H1 (cell line): ENCODE data around the gene ASXL2. TPM values are rescaled to one million over a fixed set of nuclear protein-coding genes. Genes with fewer than 3 reads are reported as not detected.

Experiments
- CTCF ChIA-PET: fragments of 300-600 bp; sonication (Branson Sonifier 250); formaldehyde crosslinking; loops from one replicate; lab custom pipeline; 2021; ENCODE audit not compliant: partially characterized antibody; lab: Charles Lee
- POLR2A ChIA-PET: fragments of 300-600 bp; sonication (Branson Sonifier 250); formaldehyde crosslinking; loops from one replicate; lab custom pipeline; 2021; ENCODE audit warnings: inconsistent platforms; ENCODE audit not compliant: partially characterized antibody; lab: Charles Lee
- DNase-seq, 2 experiments: peaks; one replicate each; pipeline versions ENCODE4 v3.0.0 to v3.0.0-alpha.2; 2010 to 2022; ENCODE audit warnings: low spot score in 2 of 2, low read depth in 1 of 2, mixed read lengths in 1 of 2
- FAIRE-seq: peaks from 2 replicates; lab custom pipeline; 2011; peaks lifted over from hg19 to GRCh38; lab: Jason Lieb, UNC
- H2AFZ ChIP-seq: 2 replicates; pipeline ENCODE4 v1.8.1; 2012; ENCODE audit warnings: low read length, inconsistent platforms
- H2AK5ac ChIP-seq: 2 replicates; pipeline ENCODE4 v1.6.1; 2013; ENCODE audit warnings: low read depth, low read length
- H2BK120ac ChIP-seq: replicated peaks from 2 replicates; pipeline ENCODE3; 2013; ENCODE audit warnings: low read depth, low read length, inconsistent platforms
- H2BK12ac ChIP-seq: 2 replicates; pipeline ENCODE4 v1.6.1; 2013; ENCODE audit warnings: low read depth, low read length
- H2BK15ac ChIP-seq: 2 replicates; pipeline ENCODE4 v1.6.1; 2013; ENCODE audit warnings: low read length
- H2BK20ac ChIP-seq: 2 replicates; pipeline ENCODE4 v1.6.1; 2013; ENCODE audit warnings: low read length
- H2BK5ac ChIP-seq: 2 replicates; pipeline ENCODE4 v1.6.1; 2013; ENCODE audit warnings: low read depth, low read length
- H3K14ac ChIP-seq: 2 replicates; pipeline ENCODE4 v1.6.1; 2013; ENCODE audit warnings: inconsistent platforms; ENCODE audit not compliant: insufficient read length
- H3K18ac ChIP-seq: 2 replicates; pipeline ENCODE4 v1.6.1; 2013; ENCODE audit warnings: low read length; ENCODE audit errors: extremely low read depth
- H3K23ac ChIP-seq: 2 replicates; pipeline ENCODE4 v1.6.1; 2013; ENCODE audit warnings: inconsistent platforms; ENCODE audit not compliant: insufficient read length
- H3K23me2 ChIP-seq: 2 replicates; pipeline ENCODE4 v1.6.1; 2013; ENCODE audit warnings: low read depth, low read length
- H3K27ac ChIP-seq: 2 replicates; pipeline ENCODE4 v1.6.1; 2011; ENCODE audit warnings: low read depth, low read length, inconsistent platforms
- H3K27me3 ChIP-seq, 4 experiments: replicated peaks in 1 of 4; 1 replicate in 1 of 4; 2 replicates in 3 of 4; pipeline versions ENCODE4 v1.6.1 to v1.8.1; 2011 to 2013; ENCODE audit warnings: low read length in 3 of 4, mild to moderate bottlenecking in 3 of 4, inconsistent platforms in 2 of 4, mixed read lengths in 2 of 4, moderate library complexity in 1 of 4; ENCODE audit not compliant: control insufficient read depth in 3 of 4, insufficient read depth in 3 of 4; ENCODE audit errors: extremely low read depth in 1 of 4
- H3K36me3 ChIP-seq, 4 experiments: 2 replicates each; pipeline versions ENCODE4 v1.6.1 to v1.8.1; 2011 to 2013; ENCODE audit warnings: mild to moderate bottlenecking in 4 of 4, low read length in 3 of 4, moderate library complexity in 2 of 4, control low read depth in 1 of 4, inconsistent platforms in 1 of 4; ENCODE audit not compliant: insufficient read depth in 4 of 4, control insufficient read depth in 2 of 4
- H3K4ac ChIP-seq: replicated peaks from 2 replicates; pipeline ENCODE3; 2013; ENCODE audit warnings: low read length, low read depth, mixed read lengths, inconsistent platforms; ENCODE audit not compliant: insufficient read length
- H3K4me1 ChIP-seq, 4 experiments: replicated peaks in 1 of 4; 1 replicate in 1 of 4; 2 replicates in 3 of 4; pipeline versions ENCODE4 v1.6.1 to v1.8.1; 2011 to 2013; ENCODE audit warnings: low read length in 3 of 4, inconsistent platforms in 2 of 4, mixed read lengths in 1 of 4; ENCODE audit not compliant: insufficient read depth in 4 of 4, control insufficient read depth in 3 of 4
- H3K4me2 ChIP-seq, 2 experiments: 2 replicates each; pipeline versions ENCODE4 v1.6.1 to v1.8.1; 2011 to 2013; ENCODE audit warnings: low read depth in 2 of 2, low read length in 2 of 2, control low read depth in 1 of 2, inconsistent platforms in 1 of 2, mild to moderate bottlenecking in 1 of 2; ENCODE audit not compliant: insufficient read depth in 1 of 2
- H3K4me3 ChIP-seq, 4 experiments: fragments of 200-600, 300-600 bp in 1 of 4; sonication (generic), shearing (Covaris generic), sonication (Bioruptor Twin) in 1 of 4; 2 replicates each; pipeline versions ENCODE4 v1.5.1 to v1.8.1; 2011 to 2016; ENCODE audit warnings: low read length in 4 of 4, low read depth in 3 of 4, control low read depth in 2 of 4, inconsistent platforms in 2 of 4, mild to moderate bottlenecking in 2 of 4, mixed read lengths in 1 of 4, moderate library complexity in 1 of 4; ENCODE audit not compliant: insufficient read depth in 2 of 4; ENCODE audit errors: extremely low read depth in 1 of 4
- H3K56ac ChIP-seq: replicated peaks from 2 replicates; pipeline ENCODE3; 2013; ENCODE audit warnings: low read depth, mild to moderate bottlenecking, mixed read lengths, low read length, inconsistent platforms; ENCODE audit not compliant: insufficient read length
- H3K79me1 ChIP-seq: 2 replicates; pipeline ENCODE4 v1.6.1; 2013; ENCODE audit warnings: low read depth, low read length, control low read depth
- H3K79me2 ChIP-seq, 2 experiments: 2 replicates each; pipeline versions ENCODE4 v1.6.1 to v1.8.1; 2012 to 2013; ENCODE audit warnings: low read length in 2 of 2, mild to moderate bottlenecking in 2 of 2, inconsistent platforms in 1 of 2; ENCODE audit not compliant: insufficient read depth in 2 of 2, control insufficient read depth in 1 of 2
- H3K9ac ChIP-seq, 4 experiments: replicated peaks in 1 of 4; 1 replicate in 1 of 4; 2 replicates in 3 of 4; pipeline versions ENCODE4 v1.6.1 to v1.8.1; 2011 to 2013; ENCODE audit warnings: low read depth in 3 of 4, low read length in 3 of 4, control low read depth in 2 of 4, mild to moderate bottlenecking in 2 of 4, moderate library complexity in 2 of 4, inconsistent platforms in 1 of 4; ENCODE audit errors: extremely low read depth in 1 of 4
- H3K9me3 ChIP-seq, 2 experiments: 2 replicates each; pipeline versions ENCODE4 v1.6.1 to v1.8.1; 2012 to 2013; ENCODE audit warnings: mild to moderate bottlenecking in 2 of 2, moderate library complexity in 2 of 2, control low read depth in 1 of 2, inconsistent platforms in 1 of 2, low read depth in 1 of 2, low read length in 1 of 2, mixed read lengths in 1 of 2; ENCODE audit not compliant: insufficient read depth in 2 of 2
- H4K20me1 ChIP-seq, 2 experiments: replicated peaks in 1 of 2; 2 replicates each; pipeline versions ENCODE3 to v1.8.1; 2011 to 2013; ENCODE audit warnings: inconsistent platforms in 2 of 2, low read length in 2 of 2, mild to moderate bottlenecking in 1 of 2; ENCODE audit not compliant: insufficient read depth in 2 of 2, control insufficient read depth in 1 of 2
- H4K5ac ChIP-seq: 2 replicates; pipeline ENCODE4 v1.6.1; 2013; ENCODE audit warnings: low read length, low read depth, mixed read lengths, inconsistent platforms; ENCODE audit not compliant: insufficient read length
- H4K8ac ChIP-seq: 2 replicates; pipeline ENCODE4 v1.8.0; 2013; ENCODE audit warnings: mild to moderate bottlenecking, moderate library complexity, low read length, inconsistent platforms; ENCODE audit not compliant: insufficient read depth; ENCODE audit errors: extremely low read depth
- H4K91ac ChIP-seq: replicated peaks from 2 replicates; pipeline ENCODE3; 2013; ENCODE audit warnings: low read length, mixed read lengths, inconsistent platforms; ENCODE audit not compliant: insufficient read length
- BACH1 ChIP-seq: IDR thresholded peaks from 2 replicates; pipeline ENCODE4 v1.6.1; 2012; ENCODE audit warnings: low read length, improper control_type of control experiment
- CBX5 ChIP-seq: fragments of 300-800, 300-1000 bp; sonication (generic); IDR thresholded peaks from 2 replicates; pipeline ENCODE4 v1.7.1; 2016; ENCODE audit warnings: antibody characterized with exemption, low read length, low read depth
- CHD1 ChIP-seq: IDR thresholded peaks from 2 replicates; pipeline ENCODE4 v1.6.1; 2012; ENCODE audit warnings: low read depth, low read length, improper control_type of control experiment
- EGR1 ChIP-seq: IDR thresholded peaks from 2 replicates; pipeline ENCODE4 v1.6.1; 2011; ENCODE audit warnings: low read depth, low read length, borderline replicate concordance
- GABPA ChIP-seq: IDR thresholded peaks from 2 replicates; pipeline ENCODE4 v1.6.1; 2011; ENCODE audit warnings: mild to moderate bottlenecking, low read length, moderate library complexity, borderline replicate concordance; ENCODE audit not compliant: insufficient read depth
- GTF2F1 ChIP-seq: IDR thresholded peaks from 2 replicates; pipeline ENCODE4 v1.6.1; 2012; ENCODE audit warnings: low read depth, low read length, improper control_type of control experiment, borderline replicate concordance
- JUN ChIP-seq: IDR thresholded peaks from 2 replicates; pipeline ENCODE4 v1.6.1; 2011; ENCODE audit warnings: low read depth, mild to moderate bottlenecking, improper control_type of control experiment, low read length
- JUND ChIP-seq: IDR thresholded peaks from 2 replicates; pipeline ENCODE4 v1.6.1; 2011; ENCODE audit warnings: mild to moderate bottlenecking, improper control_type of control experiment, low read length
- RFX5 ChIP-seq: IDR thresholded peaks from 2 replicates; pipeline ENCODE4 v1.6.1; 2011; ENCODE audit warnings: low read depth, low read length, improper control_type of control experiment, borderline replicate concordance
- SAP30 ChIP-seq: fragments of 300-600 bp; sonication (generic); IDR thresholded peaks from 2 replicates; pipeline ENCODE4 v1.7.1; 2012; ENCODE audit warnings: low read length, moderate library complexity, mild to moderate bottlenecking, inconsistent platforms; ENCODE audit not compliant: insufficient read depth, insufficient replicate concordance
- TAF7 ChIP-seq: optimal IDR thresholded peaks from 2 replicates; pipeline ENCODE3; 2011; ENCODE audit warnings: low read depth, mild to moderate bottlenecking, inconsistent platforms, low read length, moderate library complexity, borderline replicate concordance
- TCF12 ChIP-seq: IDR thresholded peaks from 2 replicates; pipeline ENCODE4 v1.6.1; 2011; ENCODE audit warnings: low read depth, mild to moderate bottlenecking, low read length
- WGBS, 2 experiments: shearing (Covaris generic) in 1 of 2; methylation state at CpG; one replicate each; pipeline versions ENCODE4 v1.1.6 to v1.1.7; 2013 to 2015; ENCODE audit warnings: low lambda C conversion rate in 2 of 2, mixed read lengths in 2 of 2, inconsistent platforms in 1 of 2, low coverage in 1 of 2, missing lambda C conversion rate in 1 of 2; ENCODE audit not compliant: insufficient replicate concordance in 2 of 2, insufficient coverage in 1 of 2, insufficient read length in 1 of 2; ENCODE audit errors: extremely low coverage in 1 of 2, missing lambda C conversion rate in 1 of 2; 5-methylcytosine and 5-hydroxymethylcytosine counted together
- polyA plus RNA-seq, 7 experiments: library from polyadenylated mRNA; depleted of rRNA in 3 of 7; stranded (reverse) in 5 of 7; unstranded in 2 of 7; fragments of >200 nt in 5 of 7; fragments of 200-250 nt in 2 of 7; gene quantifications; 1 replicate in 5 of 7; 2 replicates in 1 of 7; 4 replicates in 1 of 7; pipeline versions ENCODE4 v1.2.1 to v1.2.3, GENCODE V29; 2011 to 2013; ENCODE audit warnings: missing spikeins in 2 of 7, mixed read lengths in 2 of 7
- total RNA-seq: library from RNA; stranded (reverse); fragmentation: NEBNext Ultra II Directional; extraction: Animal tissue kit (Norgen Biotek cat#: 25700); gene quantifications from 2 replicates; pipeline ENCODE4 v1.2.1, GENCODE V29; 2021
- TF ChIP-seq, protein P1 (sequence below): IDR thresholded peaks from 2 replicates; pipeline ENCODE4 v1.6.1; 2012; ENCODE audit warnings: inconsistent platforms

Gene ASXL2
- total and polyA plus RNA-seq, 2 of the 8 experiments (the other 6 are each of a cell fraction or from before 2014, with no cell fraction given) = 7.2 to 41.3 TPM

DNA sequence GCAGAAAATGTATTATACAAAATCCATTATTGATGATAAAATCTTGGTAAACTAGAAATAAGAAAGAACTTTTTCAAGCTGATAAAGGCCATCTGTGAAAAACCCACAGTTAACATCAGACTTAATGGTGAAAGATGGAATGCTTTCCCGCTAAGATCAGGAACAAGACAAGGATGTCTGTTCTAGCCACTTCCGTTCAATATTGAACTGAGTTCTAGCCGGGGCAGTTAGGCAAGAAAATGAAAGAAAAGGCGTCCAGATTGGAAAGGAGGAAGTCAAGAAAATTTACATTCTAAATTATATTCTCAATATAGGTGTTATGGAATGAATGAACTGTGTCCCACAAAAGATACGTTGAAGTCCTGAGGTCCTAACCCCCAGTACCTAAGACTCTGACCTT, 165.8 kb downstream of the ASXL2 start:
- Histone ChIP-seq H3K4me2 (no peak overlapping the region), H3K23me2 (no peaks in the 10 kb centered on the region), H3K4ac (no peak overlapping the region), H3K36me3 (no peaks in the 10 kb centered on the region), H4K20me1 (no peaks in the 10 kb centered on the region), H3K27ac (no peak overlapping the region), H3K27me3 (no peaks in the 10 kb centered on the region), H3K18ac (no peak overlapping the region), H4K5ac (no peak overlapping the region), H2BK5ac (no peak overlapping the region), H2AK5ac (no peak overlapping the region), H2BK120ac (no peak overlapping the region), H3K9ac (no peak overlapping the region), H2BK15ac (no peak overlapping the region), H2BK20ac (no peak overlapping the region), H3K79me1 (no peaks in the 10 kb centered on the region), H3K9me3 (no peaks in the 10 kb centered on the region), H3K56ac (no peak overlapping the region), H3K79me2 (no peaks in the 10 kb centered on the region), H4K91ac (no peak overlapping the region), H3K4me1 (no peaks in the 10 kb centered on the region), H3K14ac (no peak overlapping the region), H3K23ac (no peak overlapping the region), H3K4me3 (no peak overlapping the region), H4K8ac (no peak overlapping the region), H2BK12ac (no peak overlapping the region), H2AFZ (no peak overlapping the region)
- FAIRE-seq = no peak
- 96% methylated on average over 5 of the region's 5 CpGs; no CpG with 5 or more reads in 1 of the 2 experiments for WGBS, 2 experiments
- no peak for TF ChIP-seq TCF12
- TF ChIP-seq TAF7 = no peak
- TF ChIP-seq JUN = no peak
- TF ChIP-seq, protein P1, sequence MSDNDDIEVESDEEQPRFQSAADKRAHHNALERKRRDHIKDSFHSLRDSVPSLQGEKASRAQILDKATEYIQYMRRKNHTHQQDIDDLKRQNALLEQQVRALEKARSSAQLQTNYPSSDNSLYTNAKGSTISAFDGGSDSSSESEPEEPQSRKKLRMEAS = no peak
- no peak for TF ChIP-seq JUND
- no peak for TF ChIP-seq CBX5
- no peak for TF ChIP-seq EGR1
- no peak for TF ChIP-seq RFX5
- no peak for TF ChIP-seq GTF2F1
- TF ChIP-seq SAP30 = no peak
- TF ChIP-seq BACH1 = no peak
- TF ChIP-seq GABPA = no peak
- no peak for TF ChIP-seq CHD1
- POLR2A ChIA-PET = interaction anchor here (0.6 kb wide), 1 partner anchor 305 kb away, joined by 3 read pairs; no protein-coding TSS in a partner anchor
- no peak for DNase-seq
- CTCF ChIA-PET = interaction anchor here (5.2 kb wide), 1 partner anchor 12 kb away, joined by 46 read pairs; no protein-coding TSS in a partner anchor
